Stimulated activated CD8-positive, alpha-beta memory T cell treated with anti-CD3 and anti-CD28 coated beads, Interleukin-12 subunit alpha, Interleukin-12 subunit beta, amount 100 ng/mL, for 4 hours (primary cell): ENCODE results near the gene LRRC56.
"Not testable (repeated sequence)": the region's sequence is repeated elsewhere in the genome, so short reads cannot be mapped to it uniquely, and the experiment has no call there.

ENCODE experiments used
- DNase-seq: peaks from one replicate; pipeline ENCODE4 v3.0.0-alpha.2; 2020; ENCODE audit warnings: low read depth

LRRC56 gene

GRCh38 chr11:501001-501682, 36.2 kb upstream of the LRRC56 start:
- no peak for DNase-seq

DNA sequence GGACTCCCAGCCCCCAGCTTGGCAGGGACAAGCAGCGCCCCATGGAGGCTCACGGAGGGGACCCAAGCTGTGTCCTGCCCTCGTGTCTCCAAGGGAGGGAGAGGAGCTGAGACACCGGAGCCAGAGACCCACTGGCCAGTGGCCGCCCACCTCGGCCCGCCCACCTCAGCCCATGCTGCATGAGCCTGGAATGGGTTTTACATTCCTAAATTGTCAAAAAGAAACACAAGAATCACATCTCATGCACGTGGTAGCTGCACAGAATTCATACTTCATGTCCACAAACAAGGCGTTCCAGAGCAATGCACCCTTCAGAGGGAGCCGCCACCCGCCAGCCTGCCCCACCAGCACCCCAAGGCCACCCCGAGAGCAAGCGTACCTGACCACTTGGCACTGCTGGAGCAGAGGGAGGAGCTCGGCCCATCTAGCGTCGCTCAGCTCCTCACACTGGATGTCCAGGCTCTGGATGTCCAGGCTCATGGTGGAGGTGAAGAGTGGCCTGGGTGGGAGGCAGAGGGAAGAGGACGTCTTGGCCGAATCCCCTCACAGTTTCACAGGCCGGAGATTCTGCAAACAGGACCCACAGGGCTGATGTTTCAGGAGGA, 35.5 kb upstream of the LRRC56 start:
- DNase-seq, result no peak

DNA sequence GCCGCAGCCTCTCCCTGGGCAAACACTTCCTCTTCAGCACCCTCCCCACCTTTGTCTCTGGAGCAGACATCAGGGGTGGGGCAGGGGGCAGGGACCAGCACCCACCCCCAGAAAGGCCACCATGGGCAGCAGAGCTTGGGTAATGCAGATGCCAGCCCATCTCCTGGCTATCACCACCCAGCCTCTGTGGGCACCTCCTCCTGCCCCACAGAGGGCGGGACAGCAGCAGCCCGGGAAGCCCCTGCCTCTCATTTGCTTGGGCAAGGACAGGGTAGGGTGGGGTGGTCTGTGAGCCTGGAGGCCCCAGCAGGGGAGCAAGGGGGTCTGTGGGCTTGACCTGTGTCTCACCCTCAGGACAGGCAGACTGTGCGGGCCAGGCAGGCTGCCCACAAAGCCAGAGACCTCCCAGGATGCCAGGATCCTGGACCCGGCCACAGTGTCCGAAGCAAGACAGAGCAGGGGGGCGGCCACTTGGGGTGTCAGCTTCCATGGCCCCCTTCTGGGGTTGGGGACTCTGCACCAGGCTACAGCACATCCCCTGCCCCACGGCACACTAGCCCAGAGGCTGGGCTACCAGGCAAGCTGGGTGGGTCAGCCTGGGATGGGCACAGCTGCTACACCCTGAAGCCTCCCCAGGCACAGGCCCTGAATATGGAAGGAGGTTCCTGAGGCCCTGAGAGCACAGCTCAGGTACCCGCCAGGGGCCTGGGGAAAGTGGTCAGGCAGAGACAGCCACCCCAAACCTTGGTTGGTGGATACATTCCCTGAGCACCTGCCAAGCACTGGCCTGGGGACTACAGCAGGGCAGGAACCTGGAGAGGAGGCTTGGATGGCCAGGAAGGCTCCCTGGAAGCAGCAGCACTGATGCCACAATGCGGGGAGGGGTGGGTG, 34.8 kb upstream of the LRRC56 start:
- DNase-seq, result no peak

GRCh38 chr11:503179-503981, 33.9 kb upstream of the LRRC56 start:
- DNase-seq, result no peak

GRCh38 chr11:504053-504993, 33.0 kb upstream of the LRRC56 start:
- no peak for DNase-seq

GRCh38 chr11:504994-505344, 32.4 kb upstream of the LRRC56 start:
- DNase-seq, result no peak

- DNase-seq, result peak; percentile 95
These were observed 30.9 kb upstream of the LRRC56 start for GRCh38 chr11:506238-506994.

- peak; percentile 99 for DNase-seq
These were observed 30.2 kb upstream of the LRRC56 start, which contains the start of gene RNH1 for GRCh38 chr11:506995-507726. Gene RNH1 (minus strand): TSS chr11:507242. CDS start chr11:502162, 5,080 bp downstream.

- no peak for DNase-seq
These were observed 29.4 kb upstream of the LRRC56 start for GRCh38 chr11:507727-508515.

DNA sequence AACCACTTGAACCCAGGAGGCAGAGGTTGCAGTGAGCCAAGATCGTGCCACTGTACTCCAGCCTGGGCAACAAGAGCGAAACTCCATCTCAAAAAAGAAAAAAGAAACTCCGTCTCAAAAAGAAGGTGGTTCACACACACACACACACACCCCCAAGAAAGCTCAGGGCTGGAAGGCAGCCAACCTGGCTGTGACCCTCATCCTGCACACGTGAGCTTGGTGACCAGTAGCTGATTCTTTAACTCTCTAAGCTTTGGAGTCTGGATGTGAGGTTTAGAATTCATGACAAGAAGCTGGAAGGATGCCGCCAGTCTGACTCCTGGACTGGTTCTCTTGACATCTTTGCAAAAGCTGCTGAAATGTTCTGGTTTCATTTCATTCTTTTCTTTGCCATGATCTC, 28.4 kb upstream of the LRRC56 start:
- DNase-seq, result no peak

DNA sequence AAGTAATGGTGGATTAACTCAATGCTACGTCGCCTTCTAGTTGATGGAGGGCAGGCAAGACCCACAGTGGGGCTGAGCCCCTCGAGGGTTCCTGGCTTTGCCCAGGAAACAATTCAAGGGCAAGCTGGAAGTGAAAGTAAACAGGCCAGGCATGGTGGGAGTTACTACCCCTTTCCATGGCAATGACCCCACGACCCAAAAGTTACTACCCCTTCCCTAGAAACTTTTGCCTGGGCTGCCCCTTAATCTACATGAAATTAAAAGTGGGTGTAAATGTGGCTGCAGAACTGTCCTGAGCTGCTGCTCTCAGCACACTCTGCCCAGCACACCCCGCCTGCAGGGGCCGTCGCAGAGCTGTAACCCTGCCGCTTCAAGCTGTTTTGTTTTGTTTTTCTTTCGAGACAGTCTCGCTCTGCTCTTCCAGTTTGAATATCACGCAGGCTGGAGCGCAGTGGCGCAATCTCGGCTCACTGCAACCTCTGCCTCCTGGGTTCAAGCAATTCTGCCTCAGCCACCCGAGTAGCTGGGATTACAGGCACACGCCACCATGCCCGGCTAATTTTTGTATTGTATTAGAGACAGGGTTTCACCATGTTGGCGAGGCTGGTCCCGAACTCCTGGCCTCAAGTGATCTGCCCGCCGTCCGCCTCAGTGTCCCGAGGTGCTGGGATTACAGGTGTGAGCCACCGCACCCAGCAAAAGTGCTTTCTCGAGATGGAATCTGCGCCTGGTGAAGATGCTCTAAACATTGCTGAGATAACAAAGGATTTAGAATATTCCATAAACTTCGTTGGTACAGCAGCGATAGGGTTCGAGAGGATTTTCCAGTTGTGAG, 24.3 kb upstream of the LRRC56 start:
- DNase-seq, result no peak

GRCh38 chr11:514606-515005, 22.7 kb upstream of the LRRC56 start:
- DNase-seq, result no peak

DNA sequence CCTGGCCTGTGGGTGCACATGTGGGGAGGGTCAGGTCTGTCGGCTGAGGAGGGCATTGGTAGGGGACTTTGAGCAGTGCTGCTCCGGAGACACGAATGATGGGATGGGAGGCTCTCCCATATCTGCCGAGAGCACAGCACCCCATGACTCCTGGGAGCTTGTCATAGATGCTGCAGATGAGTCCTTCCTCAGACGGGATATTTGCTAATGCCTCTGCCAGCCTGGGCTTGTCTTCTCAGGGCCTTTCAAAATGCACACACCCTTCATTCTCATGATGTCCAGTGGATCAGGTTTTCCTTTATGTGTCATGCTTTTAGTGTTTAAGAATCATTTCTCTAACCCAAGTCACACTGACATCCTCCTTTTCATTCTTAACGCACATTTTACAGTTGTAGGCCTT, 22.2 kb upstream of the LRRC56 start:
- DNase-seq, result no peak

- no peak for DNase-seq
These were observed 20.9 kb upstream of the LRRC56 start for GRCh38 chr11:516400-516799.

- not testable (repeated sequence) for DNase-seq
These were observed 20.2 kb upstream of the LRRC56 start for GRCh38 chr11:516918-517685.

DNA sequence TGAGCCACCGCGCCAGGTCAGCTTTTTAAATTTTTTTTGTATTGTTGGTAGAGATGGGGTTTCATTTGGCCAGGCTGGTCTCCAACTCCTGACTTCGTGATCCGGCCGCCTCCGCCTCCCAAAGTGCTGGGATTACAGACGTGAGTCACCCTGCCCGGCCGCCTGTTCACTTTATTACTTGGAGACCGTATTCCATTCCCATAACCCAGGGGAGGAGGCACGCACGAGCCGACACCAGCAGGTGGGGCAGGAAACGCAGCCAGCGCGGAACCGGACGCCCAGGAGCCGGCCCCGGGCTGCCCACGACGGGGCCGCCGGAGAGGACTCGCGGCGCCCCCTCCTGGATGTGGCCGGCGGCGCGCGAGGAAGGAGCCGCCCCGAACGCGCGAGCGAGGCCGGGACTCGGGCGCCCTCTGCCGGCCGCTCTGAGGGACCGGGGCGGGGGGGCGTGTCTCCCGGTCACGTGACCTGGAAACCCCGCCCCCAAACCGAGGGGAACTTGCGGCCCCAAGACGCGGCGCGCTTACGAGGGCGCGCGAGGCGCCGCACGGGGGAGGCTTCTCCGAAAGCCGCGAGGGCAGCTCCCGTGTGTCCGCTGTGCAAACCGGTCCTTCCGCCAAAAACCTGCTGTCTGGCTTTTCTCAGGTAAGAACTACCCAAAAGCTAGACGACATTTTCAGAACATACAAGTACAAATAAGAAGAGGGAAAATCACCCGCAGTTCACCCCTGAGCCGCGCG, 18.7 kb upstream of the LRRC56 start:
- peak; percentile 87 for DNase-seq
